A549 (cell line): ENCODE measurements around the gene MAD1L1.

Source experiments
- EP300 ChIP-seq, 2 experiments: fragments of >200 bp; sonication (Bioruptor Twin); formaldehyde crosslinking; IDR thresholded peaks; 2 replicates in 1 of 2; 3 replicates in 1 of 2; pipeline ENCODE4 v1.6.1; 2016 to 2017
- HOXA7 ChIP-seq: fragments of 250-450 bp; sonication (Bioruptor Pico); IDR thresholded peaks from 2 replicates; pipeline ENCODE4 v1.5.0; 2020; ENCODE audit warnings: mild to moderate bottlenecking, moderate library complexity
- JUNB ChIP-seq: fragments of >200 bp; sonication (Bioruptor Twin); formaldehyde crosslinking; IDR thresholded peaks from 2 replicates; pipeline ENCODE4 v1.6.1; 2016
- NFE2L2 ChIP-seq: fragments of 150-350 bp; conservative IDR thresholded peaks from 2 replicates; pipeline ENCODE4 v1.6.1; 2014; ENCODE audit warnings: low read length
- RAD21 ChIP-seq, 2 experiments: fragments of >200 bp in 1 of 2; sonication (Bioruptor Twin) in 1 of 2; formaldehyde crosslinking in 1 of 2; IDR thresholded peaks in 1 of 2; conservative IDR thresholded peaks in 1 of 2; 2 replicates in 1 of 2; 3 replicates in 1 of 2; pipeline ENCODE4 v1.6.1; 2012 to 2018; ENCODE audit warnings: inconsistent platforms in 1 of 2
- TF ChIP-seq, protein P1 (sequence below): fragments of 450-650 bp; IDR thresholded peaks from 2 replicates; pipeline ENCODE4 v1.6.1; 2014; ENCODE audit warnings: antibody characterized with exemption
- TF ChIP-seq, protein P2 (sequence below): fragments of >200 bp; sonication (Bioruptor Twin); formaldehyde crosslinking; IDR thresholded peaks from 3 replicates; pipeline ENCODE4 v1.5.1; 2016

DNA sequence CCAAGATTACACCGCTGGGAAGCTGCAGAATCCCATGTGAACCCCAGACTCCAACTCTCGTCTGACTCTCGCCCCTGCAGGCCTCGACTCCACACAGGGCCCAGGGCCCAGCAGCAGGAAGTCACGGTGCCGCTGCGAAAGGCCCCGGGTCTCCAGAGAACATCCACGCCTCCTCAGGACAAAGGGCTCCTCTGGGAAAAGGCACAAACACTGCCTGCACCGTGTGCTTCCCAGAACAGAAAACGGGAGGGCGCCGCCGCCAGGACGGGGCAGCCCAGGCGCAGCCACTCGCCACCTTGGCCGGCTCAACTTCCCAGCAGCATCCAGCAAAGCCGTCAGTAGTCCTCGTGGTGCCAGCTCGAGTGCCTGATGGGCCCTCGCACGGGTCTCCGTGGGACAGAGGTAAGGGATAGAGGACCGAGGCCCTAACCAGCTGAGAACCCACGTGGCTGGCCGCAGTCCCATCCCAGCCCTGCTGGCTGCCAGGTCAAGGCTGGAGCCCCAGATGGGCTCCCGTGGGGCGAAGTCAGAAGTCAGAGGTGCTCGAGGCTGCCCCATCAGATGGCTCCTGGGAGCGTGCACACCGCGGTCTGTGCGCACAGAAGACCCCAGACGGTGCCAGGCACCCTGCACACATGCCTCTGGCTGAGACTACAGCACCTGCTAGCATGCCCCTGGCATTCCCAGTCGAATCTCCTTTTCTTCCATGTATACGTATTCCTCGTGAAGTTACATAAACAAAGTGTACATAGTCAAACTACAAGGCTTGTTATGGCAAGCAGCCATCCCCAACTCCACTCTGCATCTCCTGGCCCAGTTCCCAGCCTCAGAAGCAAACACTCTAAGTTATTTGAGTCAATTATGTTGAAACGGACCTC lies 60.2 kb downstream of the MAD1L1 start:
- no peak for TF ChIP-seq EP300 (IDR thresholded peaks at IDR 0.05)
- no peak for TF ChIP-seq HOXA7 (CRISPR knock-in tag)
- TF ChIP-seq RAD21 (conservative IDR thresholded peaks at IDR 0.05 in 1 of 2, IDR thresholded peaks at IDR 0.05 in 1 of 2) = no peak
- TF ChIP-seq, protein P1, sequence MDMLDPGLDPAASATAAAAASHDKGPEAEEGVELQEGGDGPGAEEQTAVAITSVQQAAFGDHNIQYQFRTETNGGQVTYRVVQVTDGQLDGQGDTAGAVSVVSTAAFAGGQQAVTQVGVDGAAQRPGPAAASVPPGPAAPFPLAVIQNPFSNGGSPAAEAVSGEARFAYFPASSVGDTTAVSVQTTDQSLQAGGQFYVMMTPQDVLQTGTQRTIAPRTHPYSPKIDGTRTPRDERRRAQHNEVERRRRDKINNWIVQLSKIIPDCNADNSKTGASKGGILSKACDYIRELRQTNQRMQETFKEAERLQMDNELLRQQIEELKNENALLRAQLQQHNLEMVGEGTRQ = no peak
- TF ChIP-seq, protein P2, sequence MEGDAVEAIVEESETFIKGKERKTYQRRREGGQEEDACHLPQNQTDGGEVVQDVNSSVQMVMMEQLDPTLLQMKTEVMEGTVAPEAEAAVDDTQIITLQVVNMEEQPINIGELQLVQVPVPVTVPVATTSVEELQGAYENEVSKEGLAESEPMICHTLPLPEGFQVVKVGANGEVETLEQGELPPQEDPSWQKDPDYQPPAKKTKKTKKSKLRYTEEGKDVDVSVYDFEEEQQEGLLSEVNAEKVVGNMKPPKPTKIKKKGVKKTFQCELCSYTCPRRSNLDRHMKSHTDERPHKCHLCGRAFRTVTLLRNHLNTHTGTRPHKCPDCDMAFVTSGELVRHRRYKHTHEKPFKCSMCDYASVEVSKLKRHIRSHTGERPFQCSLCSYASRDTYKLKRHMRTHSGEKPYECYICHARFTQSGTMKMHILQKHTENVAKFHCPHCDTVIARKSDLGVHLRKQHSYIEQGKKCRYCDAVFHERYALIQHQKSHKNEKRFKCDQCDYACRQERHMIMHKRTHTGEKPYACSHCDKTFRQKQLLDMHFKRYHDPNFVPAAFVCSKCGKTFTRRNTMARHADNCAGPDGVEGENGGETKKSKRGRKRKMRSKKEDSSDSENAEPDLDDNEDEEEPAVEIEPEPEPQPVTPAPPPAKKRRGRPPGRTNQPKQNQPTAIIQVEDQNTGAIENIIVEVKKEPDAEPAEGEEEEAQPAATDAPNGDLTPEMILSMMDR = no peak
- no peak for TF ChIP-seq NFE2L2
- TF ChIP-seq JUNB = no peak
